Putamen (tissue), 1 donor: ENCODE data around the gene MDM1.

Experiments
- DNase-seq: peaks from one replicate; pipeline ENCODE4 v3.0.0-alpha.2; 2016; ENCODE audit warnings: low spot score

The MDM1 gene

GRCh38 chr12:68356986-68357385 lies 24.8 kb upstream of the MDM1 start:
- DNase-seq = no peak

DNA sequence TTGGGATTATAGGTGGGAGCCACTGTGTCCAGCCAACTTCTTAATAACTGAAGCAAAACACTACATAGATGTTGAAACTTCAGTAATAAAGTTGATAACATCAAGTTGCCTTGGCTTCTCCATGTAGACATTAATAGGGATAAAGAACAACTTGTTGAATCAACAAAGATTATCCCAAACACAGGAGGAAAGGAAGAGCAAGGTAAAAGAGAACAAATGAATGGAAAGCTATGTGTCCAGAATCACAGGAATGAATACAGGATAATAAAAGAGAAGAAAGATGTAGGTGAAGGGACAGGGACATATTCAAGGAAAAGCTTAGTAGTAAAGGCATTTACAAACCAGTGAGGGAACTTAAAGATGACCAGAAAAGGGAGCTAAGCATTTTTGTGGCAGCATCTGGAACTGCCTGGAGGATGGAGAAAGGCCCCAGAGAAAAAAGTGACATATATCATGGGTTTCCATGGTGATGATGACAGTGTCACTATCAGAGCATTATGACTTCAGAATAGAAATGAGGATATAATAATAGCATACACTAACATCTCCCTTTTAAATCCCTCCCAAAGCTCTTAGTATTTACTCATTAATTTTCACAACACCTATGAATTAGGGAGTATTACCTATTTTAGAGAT lies 24.0 kb upstream of the MDM1 start:
- DNase-seq = no peak

- DNase-seq = no peak
Measured at GRCh38 chr12:68354977-68355541, 22.9 kb upstream of the MDM1 start.

- DNase-seq = no peak
Measured at GRCh38 chr12:68352067-68352466, 19.9 kb upstream of the MDM1 start.

GRCh38 chr12:68350753-68351152 lies 18.6 kb upstream of the MDM1 start:
- DNase-seq = no peak

- no peak for DNase-seq
Measured at GRCh38 chr12:68349921-68350606, 17.9 kb upstream of the MDM1 start.

DNA sequence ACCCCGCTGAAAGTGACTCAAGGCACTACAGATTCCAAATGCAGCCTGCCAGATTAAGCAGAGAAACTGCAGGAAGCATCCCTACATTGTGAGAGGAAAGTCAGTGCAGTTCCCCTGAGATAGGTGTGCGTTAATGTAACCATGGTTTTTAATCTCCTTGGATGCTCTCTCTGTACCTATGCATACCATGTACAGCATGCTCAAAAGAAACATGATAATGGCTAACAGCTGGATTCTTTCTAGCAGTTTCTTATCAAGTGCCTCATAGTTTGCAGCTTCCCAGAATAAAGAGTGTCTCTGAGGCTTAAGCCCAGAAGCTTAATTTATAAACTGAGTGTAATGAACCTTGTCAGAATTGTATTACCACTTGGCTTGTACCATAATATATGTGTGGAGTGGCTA lies 17.1 kb upstream of the MDM1 start:
- no peak for DNase-seq

GRCh38 chr12:68348419-68348818 lies 16.3 kb upstream of the MDM1 start:
- no peak for DNase-seq

DNA sequence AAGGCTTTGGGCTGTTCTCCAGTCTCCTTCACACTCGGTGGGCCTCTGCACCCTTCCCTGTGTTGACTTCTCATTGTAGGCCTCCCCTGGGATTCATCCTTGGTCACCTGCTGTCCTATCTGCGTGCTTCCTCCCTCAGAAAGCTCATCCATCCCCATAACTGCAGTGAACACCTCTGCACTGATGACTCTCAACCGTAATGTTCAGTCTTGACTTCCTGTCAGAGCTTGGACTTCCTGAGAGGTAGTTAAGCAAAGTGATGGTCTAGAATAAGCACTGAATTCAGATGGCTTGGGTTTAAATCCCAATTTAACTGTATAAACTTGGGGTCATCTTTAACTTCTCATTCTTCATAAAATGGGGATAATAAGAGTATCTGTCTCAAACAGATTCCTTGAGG lies 13.6 kb upstream of the MDM1 start:
- DNase-seq = no peak

DNA sequence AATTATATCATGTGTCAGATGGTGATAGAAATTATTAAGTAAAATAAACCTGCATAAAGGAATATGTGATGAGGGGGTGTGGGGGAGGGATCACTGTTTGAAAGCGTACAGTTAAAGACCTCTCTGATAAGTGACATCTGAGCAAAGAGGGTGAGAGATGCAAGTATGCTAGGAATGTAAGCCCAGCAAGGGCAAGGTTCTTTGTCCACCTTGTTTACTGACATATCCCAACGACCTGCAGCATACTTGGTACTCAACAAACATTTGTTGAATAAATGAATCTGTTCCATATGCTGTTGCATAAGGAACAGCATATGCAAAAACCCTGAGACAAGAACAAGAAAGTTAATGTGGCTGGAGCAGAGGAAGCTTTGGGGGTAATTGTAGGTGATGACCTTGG lies 12.0 kb upstream of the MDM1 start:
- DNase-seq = no peak

DNA sequence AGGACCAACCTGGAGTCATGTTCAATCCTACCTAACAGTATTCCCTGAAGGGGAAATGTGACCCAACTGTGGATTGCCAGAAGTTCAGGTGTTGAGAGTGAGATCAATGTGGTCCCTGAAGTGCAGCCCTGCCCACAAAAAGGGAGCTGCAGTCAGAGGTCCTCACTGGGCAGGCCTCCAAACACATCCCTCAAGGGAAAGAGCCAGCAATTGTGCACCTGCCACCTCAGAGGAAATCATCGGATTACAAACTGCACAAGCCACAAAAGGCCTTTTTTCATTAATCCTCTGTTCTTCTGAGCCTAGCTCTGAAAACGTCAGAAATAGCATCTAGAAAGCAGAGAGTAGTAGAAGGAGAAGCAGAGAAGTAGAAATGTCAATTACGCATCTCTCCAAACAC lies 10.8 kb upstream of the MDM1 start:
- no peak for DNase-seq

GRCh38 chr12:68341822-68342221 lies 9.7 kb upstream of the MDM1 start:
- DNase-seq = no peak

GRCh38 chr12:68340404-68341270 lies 8.5 kb upstream of the MDM1 start:
- DNase-seq = no peak

DNA sequence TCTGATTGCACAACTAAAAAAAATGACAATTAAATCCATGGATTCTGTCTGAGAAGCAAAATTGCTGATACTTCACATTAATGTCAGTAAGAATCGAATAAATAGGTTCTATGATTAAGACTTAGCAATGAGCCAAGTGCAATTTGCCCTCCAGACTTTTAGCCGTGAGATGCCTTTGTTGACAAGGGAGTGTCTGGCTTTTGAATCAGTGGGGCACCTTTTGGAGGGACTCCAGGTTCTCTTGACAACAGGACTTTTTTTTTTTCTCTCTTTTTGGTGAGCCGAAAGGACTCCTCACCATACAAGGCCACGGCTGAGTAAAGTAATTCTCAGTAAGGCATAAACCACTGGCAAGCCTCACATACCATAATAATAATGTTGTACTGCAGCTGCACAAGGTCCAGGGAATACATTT lies 4.7 kb upstream of the MDM1 start:
- no peak for DNase-seq

DNA sequence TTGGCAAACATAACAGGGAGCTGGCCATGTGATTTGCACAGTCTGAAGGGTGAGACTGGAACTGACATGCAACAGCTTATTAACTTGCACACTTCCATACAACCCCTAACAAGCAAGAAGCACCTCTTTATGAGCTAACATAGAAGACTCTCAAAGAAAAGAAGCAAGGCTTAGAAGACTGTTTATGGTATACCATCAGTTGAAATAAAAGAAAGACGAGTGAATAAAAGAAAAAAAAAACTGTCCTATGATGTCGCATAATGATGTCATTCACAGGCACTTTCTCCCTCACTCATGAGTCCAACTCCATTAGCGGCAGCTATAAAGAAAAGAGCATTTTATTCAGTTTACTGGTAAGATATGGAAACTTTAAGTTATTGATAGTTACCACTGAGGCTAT lies 3.3 kb upstream of the MDM1 start:
- DNase-seq = no peak

DNA sequence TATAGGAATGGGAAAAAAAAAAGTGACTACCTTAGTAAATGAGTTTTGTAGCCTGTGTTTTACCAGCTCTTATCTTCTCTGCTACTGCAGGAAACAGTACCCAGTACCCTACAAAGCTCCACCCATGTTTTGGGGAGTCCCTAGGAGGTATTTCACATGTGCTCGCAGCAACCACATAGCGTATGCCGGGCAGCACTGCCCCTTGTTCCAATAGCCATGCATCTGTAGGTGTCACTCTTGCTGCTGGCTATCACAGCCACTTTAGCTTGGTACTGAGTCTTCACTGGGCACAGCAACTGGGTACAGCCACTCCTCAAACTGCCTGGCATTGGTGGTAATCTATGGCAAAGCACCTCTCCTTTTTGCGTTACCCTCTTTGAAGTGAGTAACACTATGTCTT lies 2.0 kb upstream of the MDM1 start:
- no peak for DNase-seq

- DNase-seq = no peak
Measured at GRCh38 chr12:68332728-68333630, 817 bp upstream of the MDM1 start.

- DNase-seq = no peak
Measured at GRCh38 chr12:68331500-68331868, 678 bp downstream of the MDM1 start.

- no peak for DNase-seq
Measured at GRCh38 chr12:68327896-68328295, 4.3 kb downstream of the MDM1 start.

DNA sequence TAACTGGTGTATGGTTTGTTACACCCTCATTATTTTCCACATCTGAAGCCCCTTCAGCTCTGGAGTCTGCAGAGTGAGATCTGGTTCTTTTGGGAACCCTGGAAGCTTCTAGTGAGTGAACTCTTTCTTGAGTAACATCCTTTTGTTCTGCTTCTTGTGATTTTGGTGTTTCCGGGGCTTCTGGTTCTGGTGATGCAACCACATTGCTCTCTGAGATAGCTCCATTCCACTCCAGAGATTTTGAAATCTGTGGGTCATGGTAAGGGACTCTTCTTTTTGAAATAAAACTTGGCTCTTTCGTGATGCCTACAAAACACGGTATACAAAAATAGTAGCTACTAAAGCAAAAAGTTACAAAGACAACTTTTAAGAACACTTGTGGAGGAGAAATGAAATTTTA lies 5.4 kb downstream of the MDM1 start:
- DNase-seq = no peak

GRCh38 chr12:68325966-68326365 lies 6.2 kb downstream of the MDM1 start:
- DNase-seq = no peak

DNA sequence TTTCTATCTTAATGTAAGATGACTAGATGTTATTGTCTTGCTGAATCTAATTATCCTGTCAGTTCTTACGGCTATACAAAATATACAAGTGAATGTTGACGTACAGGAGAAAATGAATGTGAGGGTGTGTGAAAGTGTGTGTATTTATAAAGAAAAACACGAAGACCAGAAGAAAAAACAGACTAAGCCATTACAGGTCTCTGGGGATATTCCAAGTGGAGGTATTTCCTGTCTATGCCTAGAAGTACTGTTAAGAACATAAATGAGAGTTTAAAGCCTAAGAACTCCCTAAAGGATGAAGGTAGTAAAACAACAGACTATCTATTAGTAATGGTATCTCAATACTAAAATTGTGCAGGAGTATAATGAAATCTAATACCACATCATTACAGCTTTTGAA lies 7.6 kb downstream of the MDM1 start:
- DNase-seq = no peak
